SK-N-DZ (cell line): ENCODE data around the gene CGRRF1.
A peak's percentile ranks its signal among the peaks of the same experiment; 100 is the strongest.

Experiments
- DNase-seq: peaks from one replicate; pipeline ENCODE4 v3.0.0-alpha.2; 2015; ENCODE audit warnings: low spot score

The CGRRF1 gene

GRCh38 chr14:54548491-54548890 is 38.8 kb downstream of the CGRRF1 start:
- DNase-seq, result no peak

GRCh38 chr14:54549862-54550261 is 40.2 kb downstream of the CGRRF1 start:
- no peak for DNase-seq

GRCh38 chr14:54550514-54550913 is 40.8 kb downstream of the CGRRF1 start:
- no peak for DNase-seq

GRCh38 chr14:54554401-54554800 is 44.7 kb downstream of the CGRRF1 start:
- no peak for DNase-seq

- no peak for DNase-seq
These were observed 45.9 kb downstream of the CGRRF1 start for GRCh38 chr14:54555651-54556050.

GRCh38 chr14:54556535-54556934 is 46.8 kb downstream of the CGRRF1 start:
- DNase-seq, result no peak

- DNase-seq, result no peak
These were observed 52.6 kb downstream of the CGRRF1 start for GRCh38 chr14:54562334-54562733.

- DNase-seq, result peak; percentile 33
These were observed 54.6 kb downstream of the CGRRF1 start for GRCh38 chr14:54564071-54564867.

- DNase-seq, result peak; percentile 11
These were observed 55.4 kb downstream of the CGRRF1 start for GRCh38 chr14:54564868-54565784.

- no peak for DNase-seq
These were observed 56.2 kb downstream of the CGRRF1 start for GRCh38 chr14:54565785-54566409.

GRCh38 chr14:54566410-54567223 is 56.9 kb downstream of the CGRRF1 start, which contains the start of gene SAMD4A:
Gene SAMD4A, plus strand, starts transcription at chr14:54567128. Its CDS starts 789 bp downstream, at chr14:54567917.
- peak; percentile 64 for DNase-seq

GRCh38 chr14:54567224-54567638 is 57.5 kb downstream of the CGRRF1 start:
- peak; percentile 18 for DNase-seq

- DNase-seq, result peak; percentile 25
These were observed 58.2 kb downstream of the CGRRF1 start for GRCh38 chr14:54567639-54568561.

- no peak for DNase-seq
These were observed 59.3 kb downstream of the CGRRF1 start for GRCh38 chr14:54568821-54569595.

- no peak for DNase-seq
These were observed 60.3 kb downstream of the CGRRF1 start for GRCh38 chr14:54570047-54570446.

- no peak for DNase-seq
These were observed 61.1 kb downstream of the CGRRF1 start for GRCh38 chr14:54570631-54571415.

- DNase-seq, result no peak
These were observed 62.6 kb downstream of the CGRRF1 start for GRCh38 chr14:54572316-54572715.

GRCh38 chr14:54574528-54574927 is 64.8 kb downstream of the CGRRF1 start:
- DNase-seq, result no peak
